ENCODE results near the gene OSBPL9. TPM values are rescaled to one million over a fixed set of nuclear protein-coding genes. Genes with fewer than 3 reads are reported as not detected.
A peak's percentile ranks its signal among the peaks of the same experiment; 100 is the strongest.

Gene OSBPL9
- total RNA-seq, 1 experiment from 2014 or later: 188 TPM

GRCh38 chr1:51610637-51611036 lies 6.3 kb upstream of the OSBPL9 start:
- intact Hi-C loops (cut with micrococcal nuclease; ENCODE audit: unreplicated experiment): no loop called here
- Histone ChIP-seq H3K27me3 (ENCODE audit: insufficient read depth, low read depth) (no peaks in the 10 kb centered on the region), H4K20me1 (ENCODE audit: insufficient read depth) (no peaks in the 10 kb centered on the region), H3K36me3 (ENCODE audit: low read depth) (no peaks in the 10 kb centered on the region), H3K27ac (no peak overlapping the region), H3K4me1 (replicated peaks; ENCODE audit: insufficient read depth) (peaks cover 50% of the 10 kb centered on the region), H2AFZ (no peak overlapping the region), H3K79me2 (ENCODE audit: low read depth) (no peaks in the 10 kb centered on the region), H3F3A (ENCODE audit: insufficient read depth, low read depth) (peaks cover 27% of the 10 kb centered on the region), H3K4me2 (no peak overlapping the region), H3K9me2 (ENCODE audit: insufficient read depth) (no peaks in the 10 kb centered on the region), H3K9me3 (ENCODE audit: insufficient read depth, low read depth) (no peaks in the 10 kb centered on the region), H3K4me3 (no peak overlapping the region)
- DNase-seq: no peak
- ChIA-PET CTCF (interaction anchor here (0.7 kb wide), 1 partner anchor 12 kb away, joined by 9 read pairs; no protein-coding TSS in a partner anchor), POLR2A (ENCODE audit: unreplicated experiment) (interaction anchor here (0.5 to 0.7 kb wide), 2 partner anchors 38 to 41 kb away, joined by 3 to 5 read pairs; no protein-coding TSS in a partner anchor)
- no TSS peak for BruUV-seq (replicated peaks)
- TF ChIP-seq, protein P1, sequence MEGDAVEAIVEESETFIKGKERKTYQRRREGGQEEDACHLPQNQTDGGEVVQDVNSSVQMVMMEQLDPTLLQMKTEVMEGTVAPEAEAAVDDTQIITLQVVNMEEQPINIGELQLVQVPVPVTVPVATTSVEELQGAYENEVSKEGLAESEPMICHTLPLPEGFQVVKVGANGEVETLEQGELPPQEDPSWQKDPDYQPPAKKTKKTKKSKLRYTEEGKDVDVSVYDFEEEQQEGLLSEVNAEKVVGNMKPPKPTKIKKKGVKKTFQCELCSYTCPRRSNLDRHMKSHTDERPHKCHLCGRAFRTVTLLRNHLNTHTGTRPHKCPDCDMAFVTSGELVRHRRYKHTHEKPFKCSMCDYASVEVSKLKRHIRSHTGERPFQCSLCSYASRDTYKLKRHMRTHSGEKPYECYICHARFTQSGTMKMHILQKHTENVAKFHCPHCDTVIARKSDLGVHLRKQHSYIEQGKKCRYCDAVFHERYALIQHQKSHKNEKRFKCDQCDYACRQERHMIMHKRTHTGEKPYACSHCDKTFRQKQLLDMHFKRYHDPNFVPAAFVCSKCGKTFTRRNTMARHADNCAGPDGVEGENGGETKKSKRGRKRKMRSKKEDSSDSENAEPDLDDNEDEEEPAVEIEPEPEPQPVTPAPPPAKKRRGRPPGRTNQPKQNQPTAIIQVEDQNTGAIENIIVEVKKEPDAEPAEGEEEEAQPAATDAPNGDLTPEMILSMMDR (conservative IDR thresholded peaks at IDR 0.05): no peak

DNA sequence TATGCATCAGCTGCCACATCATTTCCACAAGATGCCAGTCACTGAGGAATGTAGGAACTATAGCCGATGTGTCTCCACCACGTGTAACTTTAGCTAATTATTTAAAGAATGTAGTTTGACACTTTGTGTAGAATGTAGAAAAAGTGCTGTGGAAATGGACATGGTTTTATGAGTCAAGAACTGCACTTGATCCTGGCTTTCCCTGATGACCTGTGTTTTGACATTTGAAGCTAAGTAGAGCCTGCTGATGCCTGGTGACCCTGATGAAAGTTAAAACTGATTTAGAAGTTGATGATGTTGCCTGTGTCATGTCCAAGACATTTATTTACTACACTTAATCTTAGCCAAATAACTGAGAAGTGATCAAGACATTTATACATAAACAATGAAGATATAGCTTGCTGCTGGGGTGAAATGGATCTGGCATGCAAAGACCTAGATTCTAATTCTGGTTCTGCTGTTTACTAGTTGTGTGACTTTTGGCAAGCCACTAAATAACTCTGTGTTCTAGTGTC lies 4.4 kb upstream of the OSBPL9 start:
- Histone ChIP-seq H4K20me1 (ENCODE audit: insufficient read depth) (no peaks in the 10 kb centered on the region), H3K27me3 (ENCODE audit: insufficient read depth, low read depth) (no peaks in the 10 kb centered on the region), H3K27ac (0 out of 2 replicates have a peak overlapping the region, but pooled peaks have one; percentile 11), H3F3A (ENCODE audit: insufficient read depth, low read depth) (peaks cover 16% of the 10 kb centered on the region), H3K79me2 (ENCODE audit: low read depth) (peaks cover 6% of the 10 kb centered on the region), H3K36me3 (ENCODE audit: low read depth) (no peaks in the 10 kb centered on the region), H2AFZ (no peak overlapping the region), H3K9me2 (ENCODE audit: insufficient read depth) (no peaks in the 10 kb centered on the region), H3K4me2 (peak overlapping the region; percentile 11; the same call in 1 of the 2 replicates), H3K4me3 (no peak overlapping the region), H3K9me3 (ENCODE audit: insufficient read depth, low read depth) (no peaks in the 10 kb centered on the region), H3K4me1 (replicated peaks; ENCODE audit: insufficient read depth) (peaks cover 36% of the 10 kb centered on the region)
- no TSS peak for BruUV-seq (replicated peaks)
- CTCF ChIA-PET: interaction anchor here (0.6 to 0.7 kb wide), 2 partner anchors 43 to 276 kb away, joined by 3 to 13 read pairs; no protein-coding TSS in a partner anchor
- intact Hi-C loops (cut with micrococcal nuclease; ENCODE audit: unreplicated experiment): loop anchor here (1.0 kb wide), 1 partner anchor 43 kb away; no protein-coding TSS in a partner anchor
- TF ChIP-seq, protein P1 (conservative IDR thresholded peaks at IDR 0.05): no peak
- no peak for TF ChIP-seq EZH2 (IDR thresholded peaks at IDR 0.05; ENCODE audit: low read depth)
- DNase-seq: peak in 1 of 2 experiments; percentile 85
- POLR2A ChIA-PET (ENCODE audit: unreplicated experiment): interaction anchor here (0.6 to 0.7 kb wide), 5 partner anchors 9 to 272 kb away, joined by 3 to 7 read pairs (median 5); no protein-coding TSS in a partner anchor

GRCh38 chr1:51615780-51616291 lies 1.1 kb upstream of the OSBPL9 start:
- Histone ChIP-seq H3K4me1 (replicated peaks; ENCODE audit: insufficient read depth) (peaks cover 49% of the 10 kb centered on the region), H3K27me3 (ENCODE audit: insufficient read depth, low read depth) (no peaks in the 10 kb centered on the region), H4K20me1 (ENCODE audit: insufficient read depth) (no peaks in the 10 kb centered on the region), H3K4me3 (no peak overlapping the region), H3K79me2 (ENCODE audit: low read depth) (peaks cover 39% of the 10 kb centered on the region), H2AFZ (no peak overlapping the region), H3K4me2 (no peak overlapping the region), H3K9me2 (ENCODE audit: insufficient read depth) (no peaks in the 10 kb centered on the region), H3K36me3 (ENCODE audit: low read depth) (peaks cover 7% of the 10 kb centered on the region; the same call in 1 of the 2 replicates), H3F3A (ENCODE audit: insufficient read depth, low read depth) (peaks cover 11% of the 10 kb centered on the region; the same call in 1 of the 2 replicates), H3K9me3 (ENCODE audit: insufficient read depth, low read depth) (no peaks in the 10 kb centered on the region), H3K27ac (no peak overlapping the region)
- intact Hi-C loops (cut with micrococcal nuclease; ENCODE audit: unreplicated experiment): loop anchor here (2.0 kb wide), 1 partner anchor 55 kb away; no protein-coding TSS in a partner anchor
- POLR2A ChIA-PET (ENCODE audit: unreplicated experiment): interaction anchor here (0.7 kb wide), 1 partner anchor 55 kb away, joined by 10 read pairs; no protein-coding TSS in a partner anchor
- CTCF ChIA-PET: interaction anchor here (0.6 to 0.7 kb wide), 3 partner anchors 45 to 655 kb away, joined by 4 to 16 read pairs (median 9); no protein-coding TSS in a partner anchor
- DNase-seq: no peak
- TF ChIP-seq EZH2 (IDR thresholded peaks at IDR 0.05; ENCODE audit: low read depth): no peak
- TF ChIP-seq, protein P1 (conservative IDR thresholded peaks at IDR 0.05): no peak
- no TSS peak for BruUV-seq (replicated peaks)
